OCI-LY7 (cell line): ENCODE data around the gene VWA5B2. TPM values are rescaled to one million over a fixed set of nuclear protein-coding genes. Genes with fewer than 3 reads are reported as not detected.

Experiments
- BruUV-seq: library from RNA; stranded (reverse); fragments of 400-500 nt; replicated peaks from 2 replicates; lab custom pipeline; 2021; lab: Mats Ljungman, UMichigan
- CTCF ChIA-PET: fragments of 300-600 bp; sonication (Branson Sonifier 250); formaldehyde crosslinking; loops from one replicate; lab custom pipeline; 2022; ENCODE audit warnings: antibody characterized with exemption; ENCODE audit not compliant: unreplicated experiment; lab: Charles Lee
- POLR2A ChIA-PET: fragments of 300-600 bp; sonication (Branson Sonifier 250); formaldehyde crosslinking; loops from one replicate; lab custom pipeline; 2022; ENCODE audit warnings: antibody characterized with exemption; lab: Charles Lee
- DNase-seq: peaks from one replicate; pipeline ENCODE4 v3.0.0-alpha.2; 2015; ENCODE audit warnings: low spot score
- H2AFZ ChIP-seq: fragments of 200-600 bp; sonication (generic), shearing (Covaris generic); 2 replicates; pipeline ENCODE4 v1.6.1; 2014; ENCODE audit warnings: mild to moderate bottlenecking, antibody characterized with exemption, low read length, moderate library complexity
- H3K27ac ChIP-seq: fragments of 200-600 bp; sonication (generic); 2 replicates; pipeline ENCODE4 v1.5.1; 2014; ENCODE audit warnings: mixed run types, low read depth, mild to moderate bottlenecking, moderate library complexity, low read length, inconsistent platforms; ENCODE audit not compliant: poor library complexity, severe bottlenecking
- H3K36me3 ChIP-seq: fragments of 200-600 bp; sonication (generic); 2 replicates; pipeline ENCODE4 v1.6.1; 2014; ENCODE audit warnings: mild to moderate bottlenecking, antibody characterized with exemption, low read length, moderate library complexity, mixed read lengths; ENCODE audit not compliant: insufficient read depth
- H3K4me1 ChIP-seq: fragments of 200-600 bp; sonication (generic); 2 replicates; pipeline ENCODE4 v1.5.1; 2014; ENCODE audit warnings: mild to moderate bottlenecking, low read length; ENCODE audit not compliant: insufficient read depth, poor library complexity, severe bottlenecking
- H3K4me2 ChIP-seq: fragments of 200-600 bp; sonication (generic); 2 replicates; pipeline ENCODE4 v1.6.1; 2014; ENCODE audit warnings: mild to moderate bottlenecking, low read length
- H3K4me3 ChIP-seq: fragments of 200-600 bp; sonication (generic); 2 replicates; pipeline ENCODE4 v1.5.1; 2014; ENCODE audit warnings: mild to moderate bottlenecking, low read depth, low read length; ENCODE audit not compliant: poor library complexity, severe bottlenecking
- H3K79me2 ChIP-seq: fragments of 200-600 bp; sonication (generic); 2 replicates; pipeline ENCODE4 v1.6.1; 2016; ENCODE audit warnings: low read depth, mild to moderate bottlenecking, low read length, moderate library complexity, mixed read lengths; ENCODE audit not compliant: insufficient read depth
- H3K9me2 ChIP-seq: fragments of 200-600 bp; sonication (generic); 2 replicates; pipeline ENCODE4 v1.6.1; 2016; ENCODE audit warnings: mild to moderate bottlenecking, low read length, mixed read lengths; ENCODE audit not compliant: insufficient read depth
- H3K9me3 ChIP-seq: fragments of 200-600 bp; sonication (generic); 2 replicates; pipeline ENCODE4 v1.6.1; 2014; ENCODE audit warnings: mild to moderate bottlenecking, mixed run types, low read length, mixed read lengths
- H4K20me1 ChIP-seq: fragments of 200-600 bp; sonication (generic); 2 replicates; pipeline ENCODE4 v1.6.1; 2014; ENCODE audit warnings: mild to moderate bottlenecking, antibody characterized with exemption, low read length, moderate library complexity, mixed read lengths; ENCODE audit not compliant: insufficient read depth
- CTCF ChIP-seq: fragments of 200-600 bp; sonication (generic); conservative IDR thresholded peaks from 2 replicates; pipeline ENCODE4 v1.5.1; 2014; ENCODE audit warnings: mild to moderate bottlenecking, antibody characterized with exemption, low read length, moderate library complexity, mixed read lengths
- EZH2phosphoT487 ChIP-seq: fragments of 200-600 bp; sonication (generic); IDR thresholded peaks from 2 replicates; pipeline ENCODE4 v1.6.1; 2018; ENCODE audit warnings: low read depth, borderline replicate concordance, mild to moderate bottlenecking, mixed run types, antibody characterized with exemption, low read length, moderate library complexity, mixed read lengths
- intact Hi-C: fragments of 100-400 bp; cut with micrococcal nuclease; formaldehyde crosslinking; loops from one replicate; pipeline ENCODE4 v1.10.0; 2022; ENCODE audit not compliant: unreplicated experiment
- total RNA-seq, 2 experiments: library from RNA; depleted of rRNA in 1 of 2; stranded (reverse); fragments of >200 nt in 1 of 2; shearing (Covaris generic) in 1 of 2; gene quantifications; 2 replicates each; pipeline ENCODE4 v1.2.3, GENCODE V29; 2014 to 2022

The VWA5B2 gene
- total RNA-seq, 2 experiments from 2014 or later = not detected

GRCh38 chr3:184261270-184261853 lies 32.0 kb downstream of the VWA5B2 start, which contains the start of gene CAMK2N2:
TSS of gene CAMK2N2 (minus strand) at chr3:184261553. CDS start at chr3:184261285, 268 bp downstream.
- ChIA-PET POLR2A (interaction anchor here (0.6 kb wide), 1 partner anchor 106 kb away, joined by 3 read pairs; no protein-coding TSS in a partner anchor), CTCF (no interaction called here)
- BruUV-seq = no TSS peak
- Histone ChIP-seq H3K9me3 (no peaks in the 10 kb centered on the region), H3K79me2 (no peaks in the 10 kb centered on the region), H3K4me1 (peaks cover 3% of the 10 kb centered on the region), H3K36me3 (no peaks in the 10 kb centered on the region), H4K20me1 (no peaks in the 10 kb centered on the region), H3K9me2 (no peaks in the 10 kb centered on the region), H3K4me2 (peak within 1 kb of the TSS; percentile 80), H2AFZ (no peak within 1 kb of the TSS), H3K4me3 (peak within 1 kb of the TSS; percentile 62), H3K27ac (no peak within 1 kb of the TSS)
- TF ChIP-seq CTCF (no peak), EZH2phosphoT487 (0 out of 2 replicates have a peak, but pooled peaks have one; percentile 1)
- intact Hi-C loops = no loop called here
- peak; percentile 33 for DNase-seq

- Histone ChIP-seq H3K36me3 (no peaks in the 10 kb centered on the region), H3K4me3 (peak overlapping the region; percentile 62), H2AFZ (no peak overlapping the region), H4K20me1 (no peaks in the 10 kb centered on the region), H3K27ac (no peak overlapping the region), H3K9me2 (no peaks in the 10 kb centered on the region), H3K79me2 (no peaks in the 10 kb centered on the region), H3K4me2 (peak overlapping the region; percentile 80), H3K9me3 (no peaks in the 10 kb centered on the region), H3K4me1 (peaks cover 3% of the 10 kb centered on the region)
- CTCF ChIA-PET = no interaction called here
- no peak for DNase-seq
- intact Hi-C loops = no loop called here
- POLR2A ChIA-PET = interaction anchor here (0.6 kb wide), 1 partner anchor 107 kb away, joined by 3 read pairs; no protein-coding TSS in a partner anchor
- TF ChIP-seq EZH2phosphoT487 (no peak), CTCF (no peak)
- BruUV-seq = no TSS peak
Measured at GRCh38 chr3:184261854-184262763, 32.7 kb downstream of the VWA5B2 start.
